ENCODE measurements around the gene F11R. TPM values are rescaled to one million over a fixed set of nuclear protein-coding genes. Genes with fewer than 3 reads are reported as not detected.
"Not testable (repeated sequence)": the region's sequence is repeated elsewhere in the genome, so short reads cannot be mapped to it uniquely, and the experiment has no call there.

Gene F11R
- 92.2 and 191 TPM in 2 replicates for total RNA-seq

- DNase-seq (ENCODE audit: low read depth in 2 of 2): peak; percentile 63 to 78
Observed at GRCh38 chr1:161020509-161021164, at the start of gene F11R. Gene F11R, minus strand, starts transcription at chr1:161021152. Its CDS starts 79 bp downstream, at chr1:161021073.

- no peak for DNase-seq (ENCODE audit: low read depth in 2 of 2)
Observed at GRCh38 chr1:161069731-161070270, 48.8 kb upstream of the F11R start, which contains the start of gene ARHGAP30. Gene ARHGAP30, minus strand, starts transcription at chr1:161069891. Its CDS starts 267 bp downstream, at chr1:161069624.

- no peak for DNase-seq (ENCODE audit: low read depth in 2 of 2)
Observed at GRCh38 chr1:161069241-161069640, 48.3 kb upstream of the F11R start.

GRCh38 chr1:161068306-161069234 lies 47.6 kb upstream of the F11R start:
- DNase-seq (ENCODE audit: low read depth in 2 of 2): no peak

- DNase-seq (ENCODE audit: low read depth in 2 of 2): no peak
Observed at GRCh38 chr1:161066694-161067093, 45.7 kb upstream of the F11R start.

- not testable (repeated sequence) for DNase-seq (ENCODE audit: low read depth in 2 of 2)
Observed at GRCh38 chr1:161065681-161066080, 44.7 kb upstream of the F11R start.

GRCh38 chr1:161063936-161064335 lies 43.0 kb upstream of the F11R start:
- not testable (repeated sequence) for DNase-seq (ENCODE audit: low read depth in 2 of 2)

GRCh38 chr1:161061419-161061818 lies 40.5 kb upstream of the F11R start:
- no peak for DNase-seq (ENCODE audit: low read depth in 2 of 2)

GRCh38 chr1:161059293-161059692 lies 38.3 kb upstream of the F11R start:
- no peak for DNase-seq (ENCODE audit: low read depth in 2 of 2)

- no peak for DNase-seq (ENCODE audit: low read depth in 2 of 2)
Observed at GRCh38 chr1:161054805-161055204, 33.9 kb upstream of the F11R start.

GRCh38 chr1:161054232-161054631 lies 33.3 kb upstream of the F11R start:
- no peak for DNase-seq (ENCODE audit: low read depth in 2 of 2)

- no peak for DNase-seq (ENCODE audit: low read depth in 2 of 2)
Observed at GRCh38 chr1:161052899-161053298, 31.9 kb upstream of the F11R start.

- DNase-seq (ENCODE audit: low read depth in 2 of 2): no peak
Observed at GRCh38 chr1:161051219-161051618, 30.3 kb upstream of the F11R start.

- no peak for DNase-seq (ENCODE audit: low read depth in 2 of 2)
Observed at GRCh38 chr1:161048949-161049722, 28.2 kb upstream of the F11R start.

GRCh38 chr1:161047436-161048420 lies 26.8 kb upstream of the F11R start:
- no peak for DNase-seq (ENCODE audit: low read depth in 2 of 2)

- no peak for DNase-seq (ENCODE audit: low read depth in 2 of 2)
Observed at GRCh38 chr1:161046605-161047228, 25.8 kb upstream of the F11R start.

- DNase-seq (ENCODE audit: low read depth in 2 of 2): peak; percentile 91 to 97
Observed at GRCh38 chr1:161045736-161046604, 25.0 kb upstream of the F11R start, which contains the start of gene USF1. Gene USF1, minus strand, starts transcription at chr1:161045977. Its CDS starts 2,702 bp downstream, at chr1:161043275.

GRCh38 chr1:161044908-161045735 lies 24.2 kb upstream of the F11R start:
- peak; percentile 20 to 67 for DNase-seq (ENCODE audit: low read depth in 2 of 2)
